GM13976 (cell line): ENCODE measurements around the gene PGAP1.
"Not testable (repeated sequence)": the region's sequence is repeated elsewhere in the genome, so short reads cannot be mapped to it uniquely, and the experiment has no call there.

ENCODE experiments used
- DNase-seq: peaks from one replicate; pipeline ENCODE4 v3.0.0; 2012; ENCODE audit warnings: low spot score
- in situ Hi-C: fragments of 300-500 bp; cut with MboI; formaldehyde crosslinking; loops from one replicate; pipeline ENCODE4 v1.12.0; 2022; ENCODE audit warnings: low sequenced_read_pairs, mixed read lengths, inconsistent platforms; ENCODE audit not compliant: unreplicated experiment
- TF ChIP-seq, protein P1 (sequence below): IDR thresholded peaks from 2 replicates; pipeline ENCODE4 v1.5.1; 2012; ENCODE audit warnings: borderline replicate concordance, mild to moderate bottlenecking; ENCODE audit not compliant: insufficient read depth; ENCODE audit errors: extremely low read depth, missing control alignments, control extremely low read depth

The PGAP1 gene

DNA sequence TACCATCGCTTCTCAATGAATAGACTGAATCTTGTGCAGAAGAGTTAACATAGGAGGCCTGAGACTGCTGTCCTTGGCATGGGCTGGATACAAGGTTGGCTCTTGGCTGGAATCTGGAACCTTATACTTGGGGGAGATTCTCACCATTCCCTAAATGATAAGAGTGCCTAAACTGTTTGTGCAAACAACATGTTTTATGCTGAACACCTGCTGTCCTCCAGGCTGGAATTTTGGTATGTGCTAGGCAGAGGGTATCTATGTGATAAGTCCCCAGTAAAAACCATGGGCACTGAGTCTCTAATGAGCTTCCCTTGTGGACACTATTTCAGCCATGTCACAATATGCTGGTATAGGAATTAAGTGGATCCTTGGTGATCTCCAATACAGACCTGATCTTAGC lies 12.8 kb downstream of the PGAP1 start:
- TF ChIP-seq, protein P1, sequence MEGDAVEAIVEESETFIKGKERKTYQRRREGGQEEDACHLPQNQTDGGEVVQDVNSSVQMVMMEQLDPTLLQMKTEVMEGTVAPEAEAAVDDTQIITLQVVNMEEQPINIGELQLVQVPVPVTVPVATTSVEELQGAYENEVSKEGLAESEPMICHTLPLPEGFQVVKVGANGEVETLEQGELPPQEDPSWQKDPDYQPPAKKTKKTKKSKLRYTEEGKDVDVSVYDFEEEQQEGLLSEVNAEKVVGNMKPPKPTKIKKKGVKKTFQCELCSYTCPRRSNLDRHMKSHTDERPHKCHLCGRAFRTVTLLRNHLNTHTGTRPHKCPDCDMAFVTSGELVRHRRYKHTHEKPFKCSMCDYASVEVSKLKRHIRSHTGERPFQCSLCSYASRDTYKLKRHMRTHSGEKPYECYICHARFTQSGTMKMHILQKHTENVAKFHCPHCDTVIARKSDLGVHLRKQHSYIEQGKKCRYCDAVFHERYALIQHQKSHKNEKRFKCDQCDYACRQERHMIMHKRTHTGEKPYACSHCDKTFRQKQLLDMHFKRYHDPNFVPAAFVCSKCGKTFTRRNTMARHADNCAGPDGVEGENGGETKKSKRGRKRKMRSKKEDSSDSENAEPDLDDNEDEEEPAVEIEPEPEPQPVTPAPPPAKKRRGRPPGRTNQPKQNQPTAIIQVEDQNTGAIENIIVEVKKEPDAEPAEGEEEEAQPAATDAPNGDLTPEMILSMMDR, result no peak
- in situ Hi-C loops, result no loop called here

DNA sequence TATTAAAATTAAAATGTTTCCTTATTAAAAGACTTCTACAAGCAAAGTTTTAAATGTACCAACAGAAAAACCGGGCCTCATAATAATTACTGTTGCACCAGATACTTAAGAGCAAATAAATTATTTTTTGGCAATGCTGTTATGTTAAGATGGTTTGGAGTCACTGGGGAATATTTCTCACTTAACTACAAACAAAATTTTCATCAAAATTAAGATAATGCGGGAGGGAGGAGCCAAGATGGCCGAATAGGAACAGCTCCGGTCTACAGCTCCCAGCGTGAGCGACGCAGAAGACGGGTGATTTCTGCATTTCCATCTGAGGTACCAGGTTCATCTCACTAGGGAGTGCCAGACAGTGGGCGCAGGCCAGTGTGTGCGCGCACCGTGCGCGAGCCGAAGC lies 21.1 kb downstream of the PGAP1 start:
- in situ Hi-C loops, DNase-seq: not testable (repeated sequence)

More for the DNA sequence above, 12.8 kb downstream of the PGAP1 start:
- no peak for DNase-seq

DNA sequence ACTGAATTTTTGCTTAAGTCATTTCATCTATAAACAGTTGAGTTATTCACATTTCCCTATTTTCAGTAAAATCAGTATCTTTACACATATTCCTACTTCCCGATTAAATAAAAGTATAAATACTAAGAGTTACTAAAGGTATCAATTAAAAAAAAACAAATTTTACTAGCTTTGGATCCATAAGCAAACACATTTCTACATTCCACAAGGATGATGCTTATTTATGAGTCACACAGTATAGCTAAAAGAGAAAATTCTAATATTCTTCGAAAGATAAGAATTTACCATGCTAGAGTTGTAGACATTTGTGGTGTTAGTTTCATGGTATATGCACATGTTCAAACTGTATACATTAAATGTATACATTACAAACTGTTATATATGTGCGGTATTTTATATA lies 23.7 kb downstream of the PGAP1 start:
- TF ChIP-seq, protein P1, result no peak
- DNase-seq, result no peak
- in situ Hi-C loops, result no loop called here

DNA sequence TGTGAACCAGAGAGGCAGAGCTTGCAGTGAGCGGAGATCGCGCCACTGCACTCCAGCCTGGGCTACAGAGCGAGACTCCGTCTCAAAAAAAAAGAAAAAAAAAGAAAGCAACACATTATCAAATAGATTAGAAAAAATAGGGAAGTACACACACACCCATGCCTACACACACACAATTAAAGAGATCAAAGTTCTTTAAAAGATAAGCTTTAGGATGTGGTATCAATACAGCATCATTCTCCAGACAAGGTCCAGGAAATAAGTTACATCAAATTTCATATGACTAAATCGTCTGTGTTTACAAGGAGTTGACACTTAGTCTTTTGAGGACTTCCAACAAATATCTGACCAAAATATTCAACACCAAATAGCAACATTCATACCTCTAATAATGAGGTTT lies 25.7 kb downstream of the PGAP1 start:
- TF ChIP-seq, protein P1, result no peak
- DNase-seq, result no peak
- in situ Hi-C loops, result no loop called here

DNA sequence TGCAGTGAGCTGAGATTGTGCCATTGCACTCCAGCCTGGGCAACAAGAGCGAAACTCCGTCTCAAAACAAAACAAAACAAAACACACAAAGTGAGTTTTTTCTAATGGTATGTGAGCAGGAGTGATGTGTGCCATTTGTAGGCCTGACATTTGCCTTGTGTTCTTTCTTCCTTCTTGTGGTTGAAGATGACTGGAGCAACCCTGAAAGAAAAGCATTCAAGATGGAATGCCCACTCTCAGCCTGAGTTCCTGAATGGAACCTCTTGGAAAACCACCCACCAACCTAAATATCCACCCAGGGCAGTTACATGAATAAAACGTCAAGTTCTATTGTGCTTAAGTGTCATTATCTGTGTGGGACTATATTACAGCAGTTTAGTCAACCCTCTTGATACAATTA lies 26.5 kb downstream of the PGAP1 start:
- in situ Hi-C loops, result no loop called here
- DNase-seq, result no peak
- TF ChIP-seq, protein P1, result no peak

DNA sequence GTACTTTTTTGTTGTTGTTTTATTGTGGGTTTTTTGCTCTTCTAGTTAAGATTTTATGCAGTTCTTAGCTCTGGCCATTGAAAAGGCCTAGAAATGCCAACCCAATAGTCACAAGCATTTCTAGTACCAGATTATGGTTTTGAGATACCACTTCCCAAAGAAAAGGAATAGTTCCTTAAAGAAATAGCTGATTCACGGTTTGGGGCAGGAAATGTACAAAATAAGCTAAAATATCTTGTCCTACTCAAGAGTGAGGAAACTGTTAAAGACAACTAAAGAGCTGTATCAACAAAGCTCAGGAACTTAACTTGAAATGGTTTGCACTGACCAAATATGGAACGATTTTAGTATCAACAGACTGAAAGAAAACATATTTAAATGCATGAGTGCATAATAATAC lies 35.4 kb downstream of the PGAP1 start:
- TF ChIP-seq, protein P1, result no peak
- in situ Hi-C loops, result no loop called here
- no peak for DNase-seq

DNA sequence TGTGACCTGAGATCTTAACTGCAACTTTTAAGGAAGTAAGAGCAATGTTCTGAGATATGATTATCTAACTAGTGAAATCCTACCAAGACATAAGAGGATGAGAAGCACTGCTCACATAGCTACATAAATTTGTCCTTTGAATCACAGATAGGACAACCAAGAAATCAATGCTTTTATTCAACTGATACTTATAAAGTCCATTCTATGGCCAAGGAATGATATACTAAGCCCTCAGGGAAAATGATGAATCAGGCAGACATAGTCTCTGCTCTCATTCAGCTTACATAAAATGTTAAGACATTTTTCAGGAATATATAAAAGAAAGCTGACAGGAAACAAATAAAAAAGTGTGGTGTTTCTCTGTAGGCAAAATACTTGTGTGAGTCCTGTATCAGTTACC lies 39.1 kb downstream of the PGAP1 start:
- TF ChIP-seq, protein P1, result no peak
- DNase-seq, result no peak
- in situ Hi-C loops, result no loop called here
